ENCODE results near the gene PSMA4.
"Not testable (repeated sequence)": the region's sequence is repeated elsewhere in the genome, so short reads cannot be mapped to it uniquely, and the experiment has no call there.

GRCh38 chr15:78539464-78540140 lies 642 bp upstream of the PSMA4 start:
- TF ChIP-seq POLR2AphosphoS5, CTCF, POLR2A (IDR thresholded peaks at IDR 0.05): not testable (repeated sequence)

All from gastroesophageal sphincter (tissue), 3 donors.